ENCODE data around the gene FBXL13.
"Not testable (repeated sequence)": the region's sequence is repeated elsewhere in the genome, so short reads cannot be mapped to it uniquely, and the experiment has no call there.

FBXL13 gene

GRCh38 chr7:102859084-102859798, 215.4 kb downstream of the FBXL13 start:
- DNase-seq (ENCODE audit: low read depth in 2 of 2) = no peak

- no peak for DNase-seq (ENCODE audit: low read depth in 2 of 2)
Measured at GRCh38 chr7:102856036-102856435, 218.6 kb downstream of the FBXL13 start.

GRCh38 chr7:102849538-102849937, 225.1 kb downstream of the FBXL13 start:
- DNase-seq (ENCODE audit: low read depth in 2 of 2) = no peak

- no peak for DNase-seq (ENCODE audit: low read depth in 2 of 2)
Measured at GRCh38 chr7:102849079-102849478, 225.5 kb downstream of the FBXL13 start.

- DNase-seq (ENCODE audit: low read depth in 2 of 2) = no peak
Measured at GRCh38 chr7:102845346-102845745, 229.2 kb downstream of the FBXL13 start.

- DNase-seq (ENCODE audit: low read depth in 2 of 2) = no peak
Measured at GRCh38 chr7:102843850-102844249, 230.7 kb downstream of the FBXL13 start.

GRCh38 chr7:102842284-102842683, 232.3 kb downstream of the FBXL13 start:
- DNase-seq (ENCODE audit: low read depth in 2 of 2) = no peak

GRCh38 chr7:102841290-102841689, 233.3 kb downstream of the FBXL13 start:
- DNase-seq (ENCODE audit: low read depth in 2 of 2) = no peak

GRCh38 chr7:102840404-102840803, 234.2 kb downstream of the FBXL13 start:
- no peak for DNase-seq (ENCODE audit: low read depth in 2 of 2)

- DNase-seq (ENCODE audit: low read depth in 2 of 2) = not testable (repeated sequence)
Measured at GRCh38 chr7:102838572-102839101, 236.0 kb downstream of the FBXL13 start.

GRCh38 chr7:102837802-102838201, 236.8 kb downstream of the FBXL13 start:
- DNase-seq (ENCODE audit: low read depth in 2 of 2) = no peak

GRCh38 chr7:102836977-102837376, 237.6 kb downstream of the FBXL13 start:
- no peak for DNase-seq (ENCODE audit: low read depth in 2 of 2)

- no peak for DNase-seq (ENCODE audit: low read depth in 2 of 2)
Measured at GRCh38 chr7:102836191-102836919, 238.2 kb downstream of the FBXL13 start.

GRCh38 chr7:102834999-102835398, 239.6 kb downstream of the FBXL13 start:
- no peak for DNase-seq (ENCODE audit: low read depth in 2 of 2)

GRCh38 chr7:102834466-102834865, 240.1 kb downstream of the FBXL13 start:
- DNase-seq (ENCODE audit: low read depth in 2 of 2) = no peak

- no peak for DNase-seq (ENCODE audit: low read depth in 2 of 2)
Measured at GRCh38 chr7:102833343-102833742, 241.3 kb downstream of the FBXL13 start.

- no peak for DNase-seq (ENCODE audit: low read depth in 2 of 2)
Measured at GRCh38 chr7:102832674-102833073, 241.9 kb downstream of the FBXL13 start.

GRCh38 chr7:102830197-102830596, 244.4 kb downstream of the FBXL13 start:
- DNase-seq (ENCODE audit: low read depth in 2 of 2) = no peak

- no peak for DNase-seq (ENCODE audit: low read depth in 2 of 2)
Measured at GRCh38 chr7:102829075-102829474, 245.5 kb downstream of the FBXL13 start.

- no peak for DNase-seq (ENCODE audit: low read depth in 2 of 2)
Measured at GRCh38 chr7:102828286-102828685, 246.3 kb downstream of the FBXL13 start.

- DNase-seq (ENCODE audit: low read depth in 2 of 2) = no peak
Measured at GRCh38 chr7:102823390-102824119, 251.0 kb downstream of the FBXL13 start.

GRCh38 chr7:102821994-102822747, 252.4 kb downstream of the FBXL13 start:
- DNase-seq (ENCODE audit: low read depth in 2 of 2) = no peak
